Fibroblast of skin of abdomen (primary cell): Measurements from ENCODE around the gene PDLIM5. TPM values are rescaled to one million over a fixed set of nuclear protein-coding genes. Genes with fewer than 3 reads are reported as not detected.
A peak's percentile ranks its signal among the peaks of the same experiment; 100 is the strongest.
"Not testable (repeated sequence)": the region's sequence is repeated elsewhere in the genome, so short reads cannot be mapped to it uniquely, and the experiment has no call there.

Experiments used
- DNase-seq: peaks from one replicate; pipeline ENCODE4 v3.0.0-alpha.2; 2013
- polyA plus RNA-seq, 2 experiments: library from polyadenylated mRNA; unstranded; fragments of 120-200 nt; gene quantifications; one replicate each; pipeline ENCODE4 v1.2.1, GENCODE V29; 2013; ENCODE audit not compliant: insufficient read length in 2 of 2

PDLIM5 gene, protein sequence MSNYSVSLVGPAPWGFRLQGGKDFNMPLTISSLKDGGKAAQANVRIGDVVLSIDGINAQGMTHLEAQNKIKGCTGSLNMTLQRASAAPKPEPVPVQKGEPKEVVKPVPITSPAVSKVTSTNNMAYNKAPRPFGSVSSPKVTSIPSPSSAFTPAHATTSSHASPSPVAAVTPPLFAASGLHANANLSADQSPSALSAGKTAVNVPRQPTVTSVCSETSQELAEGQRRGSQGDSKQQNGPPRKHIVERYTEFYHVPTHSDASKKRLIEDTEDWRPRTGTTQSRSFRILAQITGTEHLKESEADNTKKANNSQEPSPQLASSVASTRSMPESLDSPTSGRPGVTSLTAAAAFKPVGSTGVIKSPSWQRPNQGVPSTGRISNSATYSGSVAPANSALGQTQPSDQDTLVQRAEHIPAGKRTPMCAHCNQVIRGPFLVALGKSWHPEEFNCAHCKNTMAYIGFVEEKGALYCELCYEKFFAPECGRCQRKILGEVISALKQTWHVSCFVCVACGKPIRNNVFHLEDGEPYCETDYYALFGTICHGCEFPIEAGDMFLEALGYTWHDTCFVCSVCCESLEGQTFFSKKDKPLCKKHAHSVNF
- polyA plus RNA-seq (2013, experiment 1 of 2; ENCODE audit: insufficient read length): 62.9 TPM
- polyA plus RNA-seq (2013, experiment 2 of 2; ENCODE audit: insufficient read length): 56.0 TPM

DNA sequence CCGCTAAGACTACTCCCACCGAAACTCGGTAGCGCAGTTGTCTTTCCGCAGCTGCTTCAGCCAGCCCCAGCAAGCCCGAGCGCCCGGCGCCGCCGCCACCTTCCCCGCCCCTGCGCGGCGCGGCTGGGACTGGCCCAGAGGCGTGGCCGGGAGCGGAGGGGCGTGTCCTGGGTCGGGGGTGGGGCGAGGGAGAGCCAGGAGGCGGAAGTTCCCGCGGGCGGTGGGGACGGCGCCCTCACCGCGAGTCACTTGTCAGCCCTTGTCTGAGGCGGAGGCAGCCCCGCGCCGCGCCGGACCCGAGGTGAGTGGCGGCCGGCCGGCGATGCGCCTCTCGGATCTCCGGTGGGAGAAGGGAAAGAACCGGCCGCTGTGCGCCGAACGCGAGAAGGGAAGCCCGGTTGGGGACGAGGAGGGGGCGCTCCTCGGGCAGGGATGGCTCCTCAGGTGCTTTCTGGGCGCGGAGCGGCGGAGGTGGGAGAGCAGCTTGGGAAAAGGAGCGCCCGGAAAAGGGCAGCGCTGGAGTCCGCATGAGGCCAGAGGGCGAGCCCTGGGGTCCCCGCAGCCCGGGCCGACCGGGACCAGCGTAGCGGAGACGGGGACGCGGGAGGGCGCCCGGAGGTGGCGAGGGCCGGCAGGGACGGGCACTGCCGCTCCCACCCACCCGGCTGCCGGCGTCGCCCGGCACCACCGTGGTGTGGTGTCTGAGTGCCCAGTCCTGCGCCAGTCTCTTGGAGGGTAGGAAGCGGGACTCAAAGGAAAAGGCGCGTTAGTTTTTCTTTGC is at the start of gene PDLIM5:
Gene PDLIM5 (plus strand): TSS at position 248 of the 781 bp plus-strand sequence. CDS start 3,347 bp downstream, outside the sequence.
- DNase-seq: peak; percentile 88

DNA sequence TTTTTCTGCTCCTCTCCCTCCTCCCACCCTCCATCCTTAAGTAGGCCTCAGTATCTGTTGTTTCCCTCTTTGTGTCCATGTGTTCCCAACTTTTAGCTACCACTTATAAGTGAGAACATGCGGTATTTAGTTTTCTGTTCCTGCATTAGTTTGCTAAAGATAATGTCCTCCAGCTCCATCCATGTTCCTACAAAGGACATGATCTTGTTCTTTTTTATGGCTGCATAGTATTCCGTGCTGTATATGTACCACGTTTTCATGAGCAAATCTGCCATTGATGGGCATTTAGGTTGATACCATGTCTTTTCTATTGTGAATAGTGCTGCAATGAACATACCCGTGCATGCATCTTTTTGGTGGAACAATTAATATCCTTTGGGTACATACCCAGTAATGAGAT is 49.3 kb upstream of the PDLIM5 start:
- not testable (repeated sequence) for DNase-seq

DNA sequence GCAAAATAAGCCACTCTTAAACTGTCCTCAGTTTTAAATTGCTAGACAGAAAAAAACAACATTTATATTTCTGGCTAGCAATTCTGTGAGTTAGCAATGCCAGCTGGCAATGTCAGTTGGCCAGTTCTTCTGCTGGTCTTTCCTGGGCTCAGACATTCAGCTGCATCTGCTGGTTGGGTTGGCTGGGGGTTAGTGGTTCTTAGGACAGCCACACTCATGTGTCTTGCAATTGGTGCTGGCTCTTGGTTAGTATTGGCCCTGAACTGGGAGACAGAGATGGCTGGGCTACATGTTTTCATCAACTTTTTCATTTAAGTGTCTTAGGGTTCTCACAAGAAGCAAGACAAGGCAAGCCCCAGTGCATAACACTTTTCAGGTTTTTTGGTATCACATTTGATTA is 48.0 kb upstream of the PDLIM5 start:
- DNase-seq: no peak

DNA sequence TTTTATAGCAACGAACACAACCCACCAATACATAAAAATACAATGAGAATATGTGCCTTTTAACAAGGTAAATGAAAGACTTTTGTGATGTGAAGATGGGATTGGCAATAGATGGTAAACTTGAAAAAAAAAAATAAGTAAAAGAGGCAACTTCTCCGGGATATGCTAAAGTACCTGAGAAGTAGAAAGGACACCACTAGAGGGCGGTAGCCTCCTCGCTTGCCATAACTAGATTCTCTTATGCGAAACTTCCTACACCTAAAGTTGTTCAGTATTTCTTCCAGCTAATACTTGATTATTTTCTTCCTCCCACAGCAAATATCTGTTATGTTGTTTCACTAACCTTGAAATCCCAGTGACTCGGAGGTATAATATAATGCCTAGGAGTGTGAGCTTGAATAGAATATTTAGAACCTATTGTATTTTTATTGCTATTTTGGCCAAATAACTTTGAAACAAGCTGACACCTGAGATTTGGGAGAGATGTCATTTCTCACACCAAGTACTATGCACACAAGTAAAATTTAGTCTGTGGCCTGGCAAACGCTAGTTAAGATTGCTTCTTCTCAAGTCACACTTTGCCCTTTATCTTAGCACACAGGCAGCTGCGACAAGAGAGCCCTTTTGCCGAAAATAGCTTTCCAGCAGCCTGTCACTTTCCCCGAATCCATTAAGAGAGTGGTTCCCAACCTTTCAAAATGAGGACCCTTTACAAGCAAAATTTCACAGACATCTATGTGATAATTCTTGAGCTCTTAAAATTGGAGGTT is 44.9 kb upstream of the PDLIM5 start:
- peak; percentile 76 for DNase-seq

DNA sequence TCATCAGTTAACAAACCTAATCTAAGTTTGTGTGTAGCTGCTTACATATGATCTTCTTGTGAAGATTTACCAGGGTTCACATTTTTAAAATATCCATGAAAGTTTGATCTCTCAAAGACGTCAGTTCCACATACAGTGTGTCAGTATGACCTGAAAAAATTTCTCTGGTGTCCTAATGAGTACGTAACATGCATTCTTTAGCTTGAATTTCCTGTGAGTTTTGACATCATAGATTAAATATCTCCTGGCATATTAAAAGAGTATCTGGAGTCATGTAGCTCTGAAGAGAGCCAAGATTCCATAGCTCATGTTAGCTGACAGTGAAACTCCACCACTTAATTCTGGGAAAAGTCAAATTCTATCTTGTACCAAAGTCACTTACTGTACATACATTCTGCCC is 43.9 kb upstream of the PDLIM5 start:
- peak; percentile 47 for DNase-seq

DNA sequence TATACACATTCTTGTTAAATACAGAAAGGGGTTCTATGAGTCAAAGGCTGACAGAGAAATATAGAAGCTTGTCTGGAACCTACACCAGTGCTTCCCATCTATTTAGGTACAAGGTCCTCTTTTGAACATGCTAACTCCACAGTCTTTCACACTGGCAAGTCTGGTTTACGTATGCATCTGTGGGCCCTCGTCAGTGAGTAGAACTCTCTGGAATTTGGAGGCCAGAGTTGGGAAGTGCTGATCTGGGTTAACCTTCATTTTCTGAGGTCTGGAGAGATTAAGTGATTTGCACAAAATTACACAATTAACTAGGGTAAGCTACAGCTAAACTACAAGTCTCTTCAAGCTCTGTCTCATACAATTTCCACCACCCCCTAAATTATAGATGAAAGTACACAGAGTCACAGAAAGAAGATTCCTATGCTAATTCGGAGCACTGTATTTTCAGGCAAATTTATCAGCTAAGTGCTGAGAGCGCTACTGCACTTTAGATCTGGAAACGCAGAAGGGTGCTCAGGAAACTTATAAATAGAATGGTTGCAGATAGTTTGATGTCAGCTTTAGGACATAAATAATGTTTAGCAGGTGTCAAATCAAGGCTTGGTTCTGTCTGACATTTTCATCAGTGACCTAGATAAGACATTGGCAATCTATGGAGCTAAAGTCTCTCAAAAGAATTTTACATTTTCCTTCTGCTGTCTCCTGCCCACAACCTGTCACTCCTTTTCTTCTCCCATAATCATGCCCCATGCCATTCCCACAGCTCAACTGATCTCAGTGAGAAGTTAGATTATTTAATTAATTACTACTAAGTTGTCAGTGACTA is 43.0 kb upstream of the PDLIM5 start:
- peak; percentile 74 for DNase-seq

DNA sequence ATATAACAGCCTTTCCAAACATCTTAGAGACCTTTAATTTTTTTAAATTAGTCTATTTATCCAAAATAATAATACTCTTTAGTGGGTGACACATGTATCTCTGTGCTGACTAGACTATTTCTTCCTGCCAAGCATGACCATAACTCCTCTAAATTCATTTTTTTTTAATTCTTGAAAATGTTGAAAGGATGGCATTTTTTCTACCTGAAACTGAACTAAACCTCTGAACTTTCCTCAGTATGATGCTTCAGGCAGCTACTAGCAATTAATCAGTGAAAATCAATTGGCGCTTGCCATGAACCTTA is 42.4 kb upstream of the PDLIM5 start:
- DNase-seq: no peak

DNA sequence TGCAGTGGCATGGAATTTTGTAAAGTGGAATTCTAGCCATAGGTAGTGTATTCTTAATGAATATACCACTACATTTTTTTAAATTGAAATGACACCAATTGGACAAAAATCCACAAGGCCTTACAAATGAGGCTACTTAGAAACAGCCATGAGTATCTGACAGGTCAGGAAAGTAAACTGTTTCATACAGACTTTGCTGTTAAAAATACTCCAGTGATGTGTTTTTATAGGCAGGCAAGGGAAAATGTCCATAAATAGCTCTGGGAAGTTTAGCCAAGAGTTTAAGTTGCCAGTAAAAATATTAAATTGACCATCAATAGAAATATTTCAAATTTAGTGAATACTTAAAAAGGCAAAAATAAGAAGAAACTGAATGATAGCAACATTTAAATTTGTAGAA is 41.8 kb upstream of the PDLIM5 start:
- no peak for DNase-seq

DNA sequence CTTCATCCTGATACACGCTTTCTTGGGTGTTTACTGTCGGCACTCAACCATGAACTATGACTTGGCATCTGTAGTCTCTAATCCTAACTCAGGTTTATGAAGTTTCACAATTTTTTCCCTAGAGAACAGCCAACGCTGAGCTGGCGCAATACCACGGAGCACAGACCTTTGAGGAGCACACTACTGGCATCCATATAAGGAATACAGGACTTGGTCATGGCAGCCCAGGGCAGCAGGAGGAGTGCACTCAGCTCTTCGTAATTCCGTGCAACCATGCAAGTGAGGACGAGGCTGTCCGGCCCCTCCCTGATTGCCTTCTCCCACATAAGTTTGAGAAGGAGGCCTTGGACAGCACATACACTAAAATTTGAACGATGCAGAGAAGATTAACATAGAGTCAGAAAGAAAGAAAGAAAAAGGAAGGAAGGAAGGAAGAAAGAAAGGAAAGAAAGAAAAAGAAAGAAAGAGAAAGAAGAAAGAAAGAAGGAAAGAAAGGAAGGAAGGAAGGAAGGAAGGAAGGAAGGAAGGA is 41.0 kb upstream of the PDLIM5 start:
- peak; percentile 18 for DNase-seq

DNA sequence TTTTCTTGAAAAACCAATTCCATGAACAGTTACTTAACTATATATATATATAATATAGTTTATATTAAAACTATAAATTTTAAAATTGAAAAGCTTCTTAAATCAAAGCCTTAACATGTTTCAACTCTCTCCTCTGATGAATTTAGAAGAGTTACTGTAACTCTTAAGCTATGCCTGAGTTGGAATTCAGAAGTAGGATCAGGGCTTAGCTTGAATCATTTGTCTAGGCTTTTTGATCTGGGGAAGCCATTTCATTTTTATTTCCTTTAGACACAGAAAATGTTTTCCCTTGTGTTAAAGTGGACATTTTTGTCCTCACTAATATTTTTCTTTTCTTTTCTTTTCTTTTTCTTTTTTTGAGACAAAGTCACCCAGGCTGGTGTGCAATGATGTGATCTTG is 40.4 kb upstream of the PDLIM5 start:
- DNase-seq: no peak

DNA sequence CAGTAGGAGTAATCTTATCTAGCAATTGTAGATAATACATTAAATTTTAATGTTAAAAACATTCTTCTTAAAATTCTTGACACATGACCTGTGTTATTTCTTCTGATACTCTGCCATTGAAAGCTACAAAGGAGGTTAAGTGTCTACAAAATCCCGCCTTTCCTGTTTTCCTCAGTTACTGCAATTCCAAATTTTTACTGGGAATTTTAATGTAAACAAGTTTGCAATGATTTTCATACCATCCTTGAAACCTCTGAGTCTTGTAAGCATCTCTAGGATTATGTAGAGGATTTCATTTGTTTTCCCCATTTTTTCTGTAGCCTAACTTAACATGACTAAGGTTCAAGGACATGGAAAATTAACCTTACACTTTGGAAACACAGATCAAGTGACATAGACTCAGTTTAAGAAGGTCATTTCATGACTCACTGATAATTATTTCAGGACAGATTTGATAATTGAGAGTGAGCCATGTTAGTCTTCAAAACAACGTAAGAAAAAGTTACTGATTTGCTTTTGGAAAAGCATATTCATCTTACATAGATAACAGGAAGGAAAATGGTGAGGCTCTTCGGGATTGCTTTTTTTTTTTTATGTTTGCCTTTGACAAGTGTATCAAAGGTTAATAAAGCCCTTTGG is 39.6 kb upstream of the PDLIM5 start:
- DNase-seq: no peak

DNA sequence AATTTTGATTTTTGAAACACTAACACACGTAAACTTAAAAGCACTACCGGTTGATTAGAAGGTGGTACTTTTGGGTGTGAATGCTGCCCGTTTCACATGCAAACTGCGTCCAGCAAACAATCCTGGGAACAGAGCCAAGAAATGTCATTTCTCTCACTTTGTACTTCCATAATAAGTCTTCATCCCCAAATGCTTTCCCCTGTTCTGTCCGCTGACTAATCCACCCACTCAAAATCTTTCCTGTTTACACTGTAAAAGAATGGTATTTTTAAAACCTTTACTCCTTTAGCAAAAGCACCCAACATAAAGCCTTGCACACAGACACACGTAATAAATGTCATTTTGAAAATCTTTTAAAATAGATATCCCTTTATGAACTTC is 39.1 kb upstream of the PDLIM5 start:
- peak; percentile 69 for DNase-seq

DNA sequence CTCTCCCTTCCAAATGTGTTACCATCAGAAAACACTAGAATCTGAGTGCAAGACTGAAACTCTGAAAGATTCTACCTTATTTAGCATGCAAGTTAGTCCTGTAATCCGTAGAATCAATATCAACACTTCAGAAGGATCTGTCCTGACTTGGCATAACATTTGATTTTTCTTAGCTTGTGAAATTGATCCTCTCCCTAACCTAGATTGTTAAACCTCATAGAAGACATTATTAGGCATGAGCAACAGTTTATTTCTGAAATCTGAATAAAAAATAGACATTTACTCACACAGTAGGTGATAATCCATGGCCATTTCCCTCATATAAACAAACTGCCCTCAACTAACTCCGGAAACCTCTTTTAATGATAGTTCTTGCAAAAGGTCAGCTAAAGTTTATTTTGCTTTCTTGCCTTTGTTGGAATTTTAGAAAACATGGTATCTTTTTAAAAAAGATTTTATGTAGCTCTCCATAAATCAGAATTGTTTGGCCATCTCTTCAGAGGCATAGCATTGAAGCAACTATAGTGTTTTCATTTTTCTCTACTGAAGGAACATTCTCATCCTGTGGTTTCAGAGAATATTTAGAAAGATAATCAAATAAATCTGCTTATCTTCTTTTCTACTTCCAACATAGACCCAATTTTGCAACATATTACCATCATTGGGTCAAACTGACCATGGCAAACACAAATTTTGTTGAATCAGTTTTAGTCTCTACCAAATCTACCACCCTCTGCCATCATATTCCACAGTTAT is 38.5 kb upstream of the PDLIM5 start:
- peak; percentile 5 for DNase-seq

DNA sequence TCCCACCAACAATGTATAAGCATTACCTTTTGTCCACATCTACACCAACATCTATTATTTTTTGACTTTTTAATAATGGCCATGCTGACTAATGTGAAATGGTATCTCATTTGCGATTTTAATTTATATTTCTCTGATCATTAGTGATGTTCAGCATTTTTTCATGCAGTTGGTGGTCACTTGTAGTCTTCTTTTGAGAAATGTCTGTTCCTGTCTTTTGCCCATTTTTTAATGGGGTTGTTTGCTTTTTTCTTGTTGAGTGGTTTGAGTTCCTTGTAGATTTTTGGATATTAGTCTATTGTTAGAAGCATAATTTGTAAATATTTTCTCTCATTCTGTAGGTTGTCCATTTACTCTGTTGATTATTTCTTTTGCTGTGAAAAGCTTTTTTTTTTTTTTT is 36.8 kb upstream of the PDLIM5 start:
- DNase-seq: no peak

DNA sequence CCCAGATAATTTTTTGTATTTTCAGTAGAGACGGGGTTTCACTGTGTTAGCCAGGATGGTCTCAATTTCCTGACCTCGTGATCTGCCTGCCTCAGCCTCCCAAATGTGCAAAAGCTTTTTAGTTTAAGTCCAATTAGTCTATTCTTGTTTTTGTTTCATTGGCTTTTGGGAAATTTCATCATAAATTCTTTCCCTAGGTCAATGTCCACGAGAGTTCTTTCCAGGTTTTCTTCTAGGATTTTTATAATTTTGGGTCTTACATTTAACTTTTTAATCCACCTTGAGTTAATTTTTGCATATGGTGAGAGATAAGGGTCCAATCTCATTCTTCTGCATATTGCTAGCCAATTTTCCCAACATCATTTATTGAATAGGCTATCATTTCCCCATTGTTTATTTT is 36.3 kb upstream of the PDLIM5 start:
- DNase-seq: no peak

DNA sequence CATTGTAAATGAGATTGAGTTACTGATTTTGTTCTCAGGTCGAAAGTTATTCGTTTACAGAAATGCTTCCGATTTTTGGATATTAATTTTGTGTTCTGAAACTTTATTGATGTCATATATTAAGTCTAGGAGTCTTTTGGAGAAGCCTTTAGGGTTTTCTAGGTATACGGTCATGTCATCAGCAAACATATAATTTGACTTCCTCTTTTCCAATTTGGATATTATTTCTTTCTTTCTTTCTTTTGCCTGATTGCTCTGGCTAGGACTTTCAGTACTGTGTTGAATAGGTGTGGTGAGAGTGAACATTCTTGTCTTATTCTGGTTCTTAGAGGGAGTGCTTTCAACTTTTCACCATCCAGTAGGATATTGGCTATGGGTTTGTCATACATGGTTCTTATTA is 35.4 kb upstream of the PDLIM5 start:
- no peak for DNase-seq

DNA sequence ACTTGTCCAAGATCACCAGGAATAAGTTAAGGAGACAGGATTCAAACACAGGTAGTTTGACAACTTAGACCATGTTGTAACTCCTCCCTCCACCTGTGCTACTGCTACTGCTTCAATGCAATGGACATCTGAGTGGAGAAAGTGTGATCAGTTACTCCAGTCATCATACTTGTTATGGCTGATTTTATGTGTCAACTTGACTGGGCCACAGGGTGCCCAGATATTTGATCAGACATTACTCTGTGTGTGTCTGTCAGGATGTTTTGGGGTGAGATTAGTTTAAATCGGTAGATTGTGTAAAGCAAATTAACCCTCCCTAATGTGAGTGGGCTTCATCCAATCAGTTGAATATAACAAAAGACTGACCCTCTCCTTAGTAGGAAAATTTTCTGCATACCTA is 34.8 kb upstream of the PDLIM5 start:
- DNase-seq: no peak

DNA sequence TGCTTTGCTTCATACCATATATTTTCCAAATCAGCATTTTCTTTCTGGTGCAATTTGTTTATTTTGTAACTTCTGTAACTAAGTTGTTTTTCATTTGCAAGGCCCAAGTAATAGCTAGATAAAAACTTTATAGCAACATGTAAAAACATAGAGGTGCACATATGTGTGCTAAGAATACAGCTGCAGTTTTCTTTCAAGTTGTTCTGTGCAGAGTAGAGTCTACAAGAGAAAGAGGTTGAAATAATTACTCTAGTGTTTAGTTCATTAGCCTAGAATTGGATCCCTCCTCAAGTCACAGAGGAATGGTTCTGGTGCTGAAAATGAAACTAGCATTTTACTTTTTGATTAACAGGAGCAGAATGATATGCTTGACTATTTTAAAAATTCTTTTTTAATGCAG is 32.2 kb upstream of the PDLIM5 start:
- DNase-seq: no peak

DNA sequence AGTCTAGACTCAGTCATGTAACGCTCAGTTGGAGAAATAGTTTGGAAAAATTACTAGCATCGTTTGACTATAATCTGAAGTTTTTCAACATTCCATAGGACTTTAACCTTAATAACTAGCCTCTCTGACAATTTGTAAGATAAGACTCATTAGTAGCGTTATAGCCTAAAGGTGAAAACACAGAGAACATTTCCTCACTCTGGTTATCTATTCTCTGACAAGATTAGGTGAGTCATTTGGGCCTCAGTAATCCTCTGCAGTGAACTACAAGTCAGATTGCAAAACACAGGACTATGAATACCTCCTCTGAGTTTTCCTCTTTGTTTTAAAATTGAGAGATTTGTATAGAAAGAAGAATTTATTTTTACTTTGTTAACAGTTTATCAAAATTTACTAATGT is 31.8 kb upstream of the PDLIM5 start:
- DNase-seq: peak; percentile 16

DNA sequence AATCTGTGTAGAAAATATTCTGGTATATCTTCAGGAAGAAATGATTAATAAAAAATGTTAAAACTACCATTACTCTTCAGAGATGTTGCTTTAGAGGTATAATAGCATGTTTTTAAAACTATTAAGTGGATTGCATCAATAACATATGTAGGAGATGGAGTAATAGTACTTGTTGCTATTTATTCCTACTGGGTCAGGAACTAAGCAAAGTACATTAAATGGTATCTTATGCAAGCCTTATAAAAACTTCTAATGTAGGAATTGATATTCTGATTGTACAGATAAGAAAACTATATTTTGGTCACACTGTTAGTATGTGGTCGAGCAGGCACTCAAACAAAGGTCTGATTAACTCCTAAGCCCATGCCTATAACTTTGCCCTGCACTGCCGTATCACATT is 31.4 kb upstream of the PDLIM5 start:
- no peak for DNase-seq
